Measurements from ENCODE around the gene CHST14.
A peak's percentile ranks its signal among the peaks of the same experiment; 100 is the strongest.

Gene CHST14

GRCh38 chr15:40471105-40471807 is 472 bp downstream of the CHST14 start:
- no peaks in the 10 kb centered on the region for H3K27me3 ChIP-seq (ENCODE audit: insufficient read depth, low read length)
- H3K27ac ChIP-seq (ENCODE audit: low read depth, low read length): peak overlapping the region; percentile 18
- H3K14ac ChIP-seq (ENCODE audit: low read length): peak overlapping the region; percentile 94
- peak overlapping the region; percentile 90 for H4K91ac ChIP-seq (ENCODE audit: low read depth, low read length)
- no peak for DNase-seq
- H3K9me3 ChIP-seq (ENCODE audit: insufficient read depth, low read depth, low read length): no peaks in the 10 kb centered on the region
- H4K12ac ChIP-seq (ENCODE audit: low read depth, low read length): peak overlapping the region; percentile 60
- peak overlapping the region; percentile 68 for H3K4me3 ChIP-seq (ENCODE audit: low read depth, low read length)
- peaks cover 7% of the 10 kb centered on the region for H3K79me2 ChIP-seq (ENCODE audit: control insufficient read depth, insufficient read depth, low read length, poor library complexity)
- H3K18ac ChIP-seq (ENCODE audit: low read length): peak overlapping the region; percentile 85
- peak overlapping the region; percentile 38 for H2AFZ ChIP-seq (ENCODE audit: insufficient read depth, low read length, poor library complexity)
- peak overlapping the region; percentile 4 for H2BK5ac ChIP-seq (ENCODE audit: low read depth, low read length, poor library complexity)
- H2BK12ac ChIP-seq (ENCODE audit: low read length): peak overlapping the region; percentile 10
- WGBS (ENCODE audit: extremely low coverage, insufficient coverage, insufficient read length): no CpG with 5 or more reads among the region's 60 CpGs
- peak overlapping the region; percentile 25 for H3K9ac ChIP-seq (ENCODE audit: low read length)
- H4K8ac ChIP-seq (ENCODE audit: low read depth, low read length): peak overlapping the region; percentile 67
- H2AK5ac ChIP-seq (ENCODE audit: low read length): peak overlapping the region; percentile 71
- peak overlapping the region; percentile 57 for H3K4ac ChIP-seq (ENCODE audit: low read depth, low read length)
- H3K4me2 ChIP-seq (ENCODE audit: low read length): peak overlapping the region; percentile 92
- H2BK120ac ChIP-seq (ENCODE audit: insufficient read depth, low read length, poor library complexity): peak overlapping the region; percentile 61
- H3K4me1 ChIP-seq (ENCODE audit: control insufficient read depth in 1 of 2, insufficient read depth in 2 of 2, low read length in 2 of 2): peaks cover 13 to 24% of the 10 kb centered on the region in 2 experiments
- peaks cover 10 to 16% of the 10 kb centered on the region in 2 experiments for H3K36me3 ChIP-seq (ENCODE audit: control insufficient read depth in 1 of 2, insufficient read depth in 2 of 2, low read length in 2 of 2)
- no peak overlapping the region for H3K23ac ChIP-seq (ENCODE audit: low read length)
- H3K79me1 ChIP-seq (ENCODE audit: low read length): peaks cover 10% of the 10 kb centered on the region

GRCh38 chr15:40471808-40472150 is 995 bp downstream of the CHST14 start:
- Histone ChIP-seq H2BK120ac (ENCODE audit: insufficient read depth, low read length, poor library complexity) (no peak overlapping the region), H3K27me3 (ENCODE audit: insufficient read depth, low read length) (no peaks in the 10 kb centered on the region), H3K9me3 (ENCODE audit: insufficient read depth, low read depth, low read length) (no peaks in the 10 kb centered on the region), H3K14ac (ENCODE audit: low read length) (peak overlapping the region; percentile 94), H3K4me3 (ENCODE audit: low read depth, low read length) (peak overlapping the region; percentile 68), H3K27ac (ENCODE audit: low read depth, low read length) (no peak overlapping the region), H3K18ac (ENCODE audit: low read length) (peak overlapping the region; percentile 85), H2AK5ac (ENCODE audit: low read length) (no peak overlapping the region), H3K4ac (ENCODE audit: low read depth, low read length) (no peak overlapping the region), H4K12ac (ENCODE audit: low read depth, low read length) (peak overlapping the region; percentile 60), H4K8ac (ENCODE audit: low read depth, low read length) (peak overlapping the region; percentile 67), H3K4me2 (ENCODE audit: low read length) (peak overlapping the region; percentile 92), H3K79me1 (ENCODE audit: low read length) (peaks cover 10% of the 10 kb centered on the region), H4K91ac (ENCODE audit: low read depth, low read length) (peak overlapping the region; percentile 90), H3K79me2 (ENCODE audit: control insufficient read depth, insufficient read depth, low read length, poor library complexity) (peaks cover 7% of the 10 kb centered on the region), H2AFZ (ENCODE audit: insufficient read depth, low read length, poor library complexity) (no peak overlapping the region), H3K36me3 (ENCODE audit: control insufficient read depth in 1 of 2, insufficient read depth in 2 of 2, low read length in 2 of 2) (peaks cover 6 to 10% of the 10 kb centered on the region in 2 experiments), H3K4me1 (ENCODE audit: control insufficient read depth in 1 of 2, insufficient read depth in 2 of 2, low read length in 2 of 2) (peaks cover 13 to 24% of the 10 kb centered on the region in 2 experiments), H3K23ac (ENCODE audit: low read length) (no peak overlapping the region), H3K9ac (ENCODE audit: low read length) (no peak overlapping the region), H2BK12ac (ENCODE audit: low read length) (no peak overlapping the region), H2BK5ac (ENCODE audit: low read depth, low read length, poor library complexity) (no peak overlapping the region)
- WGBS (ENCODE audit: extremely low coverage, insufficient coverage, insufficient read length): no CpG with 5 or more reads among the region's 16 CpGs
- DNase-seq: peak; percentile 85 to 88

GRCh38 chr15:40472171-40472727 is 1.5 kb downstream of the CHST14 start:
- no peak for DNase-seq
- no CpG with 5 or more reads among the region's 9 CpGs for WGBS (ENCODE audit: extremely low coverage, insufficient coverage, insufficient read length)
- Histone ChIP-seq H3K9me3 (ENCODE audit: insufficient read depth, low read depth, low read length) (no peaks in the 10 kb centered on the region), H3K4ac (ENCODE audit: low read depth, low read length) (no peak overlapping the region), H3K27me3 (ENCODE audit: insufficient read depth, low read length) (no peaks in the 10 kb centered on the region), H3K4me3 (ENCODE audit: low read depth, low read length) (no peak overlapping the region), H3K14ac (ENCODE audit: low read length) (no peak overlapping the region), H3K18ac (ENCODE audit: low read length) (no peak overlapping the region), H4K8ac (ENCODE audit: low read depth, low read length) (no peak overlapping the region), H3K4me1 (ENCODE audit: control insufficient read depth in 1 of 2, insufficient read depth in 2 of 2, low read length in 2 of 2) (peaks cover 13 to 24% of the 10 kb centered on the region in 2 experiments), H4K91ac (ENCODE audit: low read depth, low read length) (no peak overlapping the region), H3K79me2 (ENCODE audit: control insufficient read depth, insufficient read depth, low read length, poor library complexity) (peaks cover 7% of the 10 kb centered on the region), H2BK5ac (ENCODE audit: low read depth, low read length, poor library complexity) (no peak overlapping the region), H3K4me2 (ENCODE audit: low read length) (peak overlapping the region; percentile 92), H3K79me1 (ENCODE audit: low read length) (peaks cover 10% of the 10 kb centered on the region), H2AFZ (ENCODE audit: insufficient read depth, low read length, poor library complexity) (no peak overlapping the region), H4K12ac (ENCODE audit: low read depth, low read length) (no peak overlapping the region), H2AK5ac (ENCODE audit: low read length) (no peak overlapping the region), H2BK120ac (ENCODE audit: insufficient read depth, low read length, poor library complexity) (no peak overlapping the region), H2BK12ac (ENCODE audit: low read length) (no peak overlapping the region), H3K23ac (ENCODE audit: low read length) (no peak overlapping the region), H3K36me3 (ENCODE audit: control insufficient read depth in 1 of 2, insufficient read depth in 2 of 2, low read length in 2 of 2) (peaks cover 2 to 6% of the 10 kb centered on the region in 2 experiments), H3K9ac (ENCODE audit: low read length) (no peak overlapping the region), H3K27ac (ENCODE audit: low read depth, low read length) (no peak overlapping the region)

GRCh38 chr15:40474581-40474980 is 3.8 kb downstream of the CHST14 start:
- Histone ChIP-seq H3K36me3 (ENCODE audit: control insufficient read depth in 1 of 2, insufficient read depth in 2 of 2, low read length in 2 of 2) (no peaks in the 10 kb centered on the region), H3K9me3 (ENCODE audit: insufficient read depth, low read depth, low read length) (peaks cover 2% of the 10 kb centered on the region), H3K27ac (ENCODE audit: low read depth, low read length) (no peak overlapping the region), H3K14ac (ENCODE audit: low read length) (no peak overlapping the region), H3K4me1 (ENCODE audit: control insufficient read depth in 1 of 2, insufficient read depth in 2 of 2, low read length in 2 of 2) (peaks cover 18 to 26% of the 10 kb centered on the region in 2 experiments), H2BK5ac (ENCODE audit: low read depth, low read length, poor library complexity) (no peak overlapping the region), H4K91ac (ENCODE audit: low read depth, low read length) (no peak overlapping the region), H2AFZ (ENCODE audit: insufficient read depth, low read length, poor library complexity) (no peak overlapping the region), H3K4me2 (ENCODE audit: low read length) (no peak overlapping the region), H2BK120ac (ENCODE audit: insufficient read depth, low read length, poor library complexity) (no peak overlapping the region), H3K79me2 (ENCODE audit: control insufficient read depth, insufficient read depth, low read length, poor library complexity) (peaks cover 7% of the 10 kb centered on the region), H3K4me3 (ENCODE audit: low read depth, low read length) (no peak overlapping the region), H3K9ac (ENCODE audit: low read length) (no peak overlapping the region), H2AK5ac (ENCODE audit: low read length) (no peak overlapping the region), H4K12ac (ENCODE audit: low read depth, low read length) (no peak overlapping the region), H3K18ac (ENCODE audit: low read length) (no peak overlapping the region), H3K79me1 (ENCODE audit: low read length) (peaks cover 10% of the 10 kb centered on the region), H4K8ac (ENCODE audit: low read depth, low read length) (no peak overlapping the region), H3K23ac (ENCODE audit: low read length) (no peak overlapping the region), H3K4ac (ENCODE audit: low read depth, low read length) (no peak overlapping the region), H2BK12ac (ENCODE audit: low read length) (no peak overlapping the region), H3K27me3 (ENCODE audit: insufficient read depth, low read length) (no peaks in the 10 kb centered on the region)
- DNase-seq: no peak
- no CpG with 5 or more reads among the region's 8 CpGs for WGBS (ENCODE audit: extremely low coverage, insufficient coverage, insufficient read length)

Data from trophoblast cell (in vitro differentiated cells and primary cell).